H1 (cell line): Measurements from ENCODE around the gene MRPS26. TPM values are rescaled to one million over a fixed set of nuclear protein-coding genes. Genes with fewer than 3 reads are reported as not detected.

Source experiments
- FOSL1 ChIP-seq: IDR thresholded peaks from 2 replicates; pipeline ENCODE4 v1.6.1; 2011; ENCODE audit warnings: mild to moderate bottlenecking, low read depth, low read length, moderate library complexity; ENCODE audit not compliant: insufficient read depth
- HDAC6 ChIP-seq: IDR thresholded peaks from one replicate; pipeline ENCODE4 v1.7.1; 2012; ENCODE audit warnings: low read depth, mild to moderate bottlenecking, inconsistent platforms, low read length, moderate library complexity
- NANOG ChIP-seq: IDR thresholded peaks from 2 replicates; pipeline ENCODE4 v1.6.1; 2011; ENCODE audit warnings: low read length, low read depth, mild to moderate bottlenecking, inconsistent platforms; ENCODE audit not compliant: insufficient read depth, poor library complexity, severe bottlenecking
- POLR2A ChIP-seq, 2 experiments: IDR thresholded peaks; 1 replicate in 1 of 2; 2 replicates in 1 of 2; pipeline ENCODE4 v1.6.1; 2011; ENCODE audit warnings: low read depth in 2 of 2, low read length in 2 of 2, mild to moderate bottlenecking in 2 of 2; ENCODE audit errors: control extremely low read depth in 1 of 2
- RNF2 ChIP-seq: fragments of 200-900, 300-1000 bp; sonication (generic); IDR thresholded peaks from 2 replicates; pipeline ENCODE4 v1.7.1; 2016; ENCODE audit warnings: borderline replicate concordance, low read depth, mild to moderate bottlenecking, antibody characterized with exemption, low read length; ENCODE audit not compliant: poor library complexity, severe bottlenecking; ENCODE audit errors: missing control alignments
- SP4 ChIP-seq: IDR thresholded peaks from 2 replicates; pipeline ENCODE4 v1.6.1; 2012; ENCODE audit warnings: low read length, inconsistent platforms
- SRF ChIP-seq: IDR thresholded peaks from 2 replicates; pipeline ENCODE4 v1.6.1; 2011; ENCODE audit warnings: mild to moderate bottlenecking, low read depth, low read length, moderate library complexity
- TCF12 ChIP-seq: IDR thresholded peaks from 2 replicates; pipeline ENCODE4 v1.6.1; 2011; ENCODE audit warnings: low read depth, mild to moderate bottlenecking, low read length
- polyA plus RNA-seq, 7 experiments: library from polyadenylated mRNA; depleted of rRNA in 3 of 7; stranded (reverse) in 5 of 7; unstranded in 2 of 7; fragments of >200 nt in 5 of 7; fragments of 200-250 nt in 2 of 7; gene quantifications; 1 replicate in 5 of 7; 2 replicates in 1 of 7; 4 replicates in 1 of 7; pipeline versions ENCODE4 v1.2.1 to v1.2.3, GENCODE V29; 2011 to 2013; ENCODE audit warnings: missing spikeins in 2 of 7, mixed read lengths in 2 of 7
- total RNA-seq: library from RNA; stranded (reverse); fragmentation: NEBNext Ultra II Directional; extraction: Animal tissue kit (Norgen Biotek cat#: 25700); gene quantifications from 2 replicates; pipeline ENCODE4 v1.2.1, GENCODE V29; 2021
- TF ChIP-seq, protein P1 (sequence below): fragments of 300-600 bp; sonication (generic); IDR thresholded peaks from 2 replicates; pipeline ENCODE4 v1.7.1; 2012; ENCODE audit warnings: low read length, moderate library complexity, mild to moderate bottlenecking, inconsistent platforms; ENCODE audit not compliant: insufficient replicate concordance

Gene MRPS26
- total and polyA plus RNA-seq, 2 of the 8 experiments (the other 6 are each of a cell fraction or from before 2014, with no cell fraction given): 83.6 to 103 TPM

DNA sequence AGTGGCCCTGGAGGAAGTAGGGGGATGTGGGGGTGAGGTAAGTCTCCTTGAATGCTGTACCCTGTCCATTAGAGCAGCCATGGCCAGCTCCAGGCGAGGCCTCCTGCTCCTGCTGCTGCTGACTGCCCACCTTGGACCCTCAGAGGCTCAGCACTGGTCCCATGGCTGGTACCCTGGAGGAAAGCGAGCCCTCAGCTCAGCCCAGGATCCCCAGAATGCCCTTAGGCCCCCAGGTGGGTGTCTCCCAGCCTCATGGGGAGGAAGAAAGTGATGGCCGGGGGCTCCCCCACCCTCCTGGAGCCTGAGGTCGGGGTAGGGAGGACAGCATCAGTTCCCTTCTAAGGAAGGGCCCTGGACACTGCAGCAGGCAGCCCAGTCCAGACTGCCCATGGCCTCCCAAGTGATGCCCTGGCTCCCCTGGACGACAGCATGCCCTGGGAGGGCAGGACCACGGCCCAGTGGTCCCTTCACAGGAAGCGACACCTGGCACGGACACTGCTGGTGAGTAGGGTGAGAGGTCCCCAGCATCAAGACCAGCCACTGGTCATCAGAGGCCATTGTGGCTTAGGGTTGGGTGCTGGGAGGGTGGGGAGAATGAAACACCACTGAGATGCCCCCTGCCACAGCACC, 1.4 kb upstream of the MRPS26 start (continued):
- TF ChIP-seq, protein P1, sequence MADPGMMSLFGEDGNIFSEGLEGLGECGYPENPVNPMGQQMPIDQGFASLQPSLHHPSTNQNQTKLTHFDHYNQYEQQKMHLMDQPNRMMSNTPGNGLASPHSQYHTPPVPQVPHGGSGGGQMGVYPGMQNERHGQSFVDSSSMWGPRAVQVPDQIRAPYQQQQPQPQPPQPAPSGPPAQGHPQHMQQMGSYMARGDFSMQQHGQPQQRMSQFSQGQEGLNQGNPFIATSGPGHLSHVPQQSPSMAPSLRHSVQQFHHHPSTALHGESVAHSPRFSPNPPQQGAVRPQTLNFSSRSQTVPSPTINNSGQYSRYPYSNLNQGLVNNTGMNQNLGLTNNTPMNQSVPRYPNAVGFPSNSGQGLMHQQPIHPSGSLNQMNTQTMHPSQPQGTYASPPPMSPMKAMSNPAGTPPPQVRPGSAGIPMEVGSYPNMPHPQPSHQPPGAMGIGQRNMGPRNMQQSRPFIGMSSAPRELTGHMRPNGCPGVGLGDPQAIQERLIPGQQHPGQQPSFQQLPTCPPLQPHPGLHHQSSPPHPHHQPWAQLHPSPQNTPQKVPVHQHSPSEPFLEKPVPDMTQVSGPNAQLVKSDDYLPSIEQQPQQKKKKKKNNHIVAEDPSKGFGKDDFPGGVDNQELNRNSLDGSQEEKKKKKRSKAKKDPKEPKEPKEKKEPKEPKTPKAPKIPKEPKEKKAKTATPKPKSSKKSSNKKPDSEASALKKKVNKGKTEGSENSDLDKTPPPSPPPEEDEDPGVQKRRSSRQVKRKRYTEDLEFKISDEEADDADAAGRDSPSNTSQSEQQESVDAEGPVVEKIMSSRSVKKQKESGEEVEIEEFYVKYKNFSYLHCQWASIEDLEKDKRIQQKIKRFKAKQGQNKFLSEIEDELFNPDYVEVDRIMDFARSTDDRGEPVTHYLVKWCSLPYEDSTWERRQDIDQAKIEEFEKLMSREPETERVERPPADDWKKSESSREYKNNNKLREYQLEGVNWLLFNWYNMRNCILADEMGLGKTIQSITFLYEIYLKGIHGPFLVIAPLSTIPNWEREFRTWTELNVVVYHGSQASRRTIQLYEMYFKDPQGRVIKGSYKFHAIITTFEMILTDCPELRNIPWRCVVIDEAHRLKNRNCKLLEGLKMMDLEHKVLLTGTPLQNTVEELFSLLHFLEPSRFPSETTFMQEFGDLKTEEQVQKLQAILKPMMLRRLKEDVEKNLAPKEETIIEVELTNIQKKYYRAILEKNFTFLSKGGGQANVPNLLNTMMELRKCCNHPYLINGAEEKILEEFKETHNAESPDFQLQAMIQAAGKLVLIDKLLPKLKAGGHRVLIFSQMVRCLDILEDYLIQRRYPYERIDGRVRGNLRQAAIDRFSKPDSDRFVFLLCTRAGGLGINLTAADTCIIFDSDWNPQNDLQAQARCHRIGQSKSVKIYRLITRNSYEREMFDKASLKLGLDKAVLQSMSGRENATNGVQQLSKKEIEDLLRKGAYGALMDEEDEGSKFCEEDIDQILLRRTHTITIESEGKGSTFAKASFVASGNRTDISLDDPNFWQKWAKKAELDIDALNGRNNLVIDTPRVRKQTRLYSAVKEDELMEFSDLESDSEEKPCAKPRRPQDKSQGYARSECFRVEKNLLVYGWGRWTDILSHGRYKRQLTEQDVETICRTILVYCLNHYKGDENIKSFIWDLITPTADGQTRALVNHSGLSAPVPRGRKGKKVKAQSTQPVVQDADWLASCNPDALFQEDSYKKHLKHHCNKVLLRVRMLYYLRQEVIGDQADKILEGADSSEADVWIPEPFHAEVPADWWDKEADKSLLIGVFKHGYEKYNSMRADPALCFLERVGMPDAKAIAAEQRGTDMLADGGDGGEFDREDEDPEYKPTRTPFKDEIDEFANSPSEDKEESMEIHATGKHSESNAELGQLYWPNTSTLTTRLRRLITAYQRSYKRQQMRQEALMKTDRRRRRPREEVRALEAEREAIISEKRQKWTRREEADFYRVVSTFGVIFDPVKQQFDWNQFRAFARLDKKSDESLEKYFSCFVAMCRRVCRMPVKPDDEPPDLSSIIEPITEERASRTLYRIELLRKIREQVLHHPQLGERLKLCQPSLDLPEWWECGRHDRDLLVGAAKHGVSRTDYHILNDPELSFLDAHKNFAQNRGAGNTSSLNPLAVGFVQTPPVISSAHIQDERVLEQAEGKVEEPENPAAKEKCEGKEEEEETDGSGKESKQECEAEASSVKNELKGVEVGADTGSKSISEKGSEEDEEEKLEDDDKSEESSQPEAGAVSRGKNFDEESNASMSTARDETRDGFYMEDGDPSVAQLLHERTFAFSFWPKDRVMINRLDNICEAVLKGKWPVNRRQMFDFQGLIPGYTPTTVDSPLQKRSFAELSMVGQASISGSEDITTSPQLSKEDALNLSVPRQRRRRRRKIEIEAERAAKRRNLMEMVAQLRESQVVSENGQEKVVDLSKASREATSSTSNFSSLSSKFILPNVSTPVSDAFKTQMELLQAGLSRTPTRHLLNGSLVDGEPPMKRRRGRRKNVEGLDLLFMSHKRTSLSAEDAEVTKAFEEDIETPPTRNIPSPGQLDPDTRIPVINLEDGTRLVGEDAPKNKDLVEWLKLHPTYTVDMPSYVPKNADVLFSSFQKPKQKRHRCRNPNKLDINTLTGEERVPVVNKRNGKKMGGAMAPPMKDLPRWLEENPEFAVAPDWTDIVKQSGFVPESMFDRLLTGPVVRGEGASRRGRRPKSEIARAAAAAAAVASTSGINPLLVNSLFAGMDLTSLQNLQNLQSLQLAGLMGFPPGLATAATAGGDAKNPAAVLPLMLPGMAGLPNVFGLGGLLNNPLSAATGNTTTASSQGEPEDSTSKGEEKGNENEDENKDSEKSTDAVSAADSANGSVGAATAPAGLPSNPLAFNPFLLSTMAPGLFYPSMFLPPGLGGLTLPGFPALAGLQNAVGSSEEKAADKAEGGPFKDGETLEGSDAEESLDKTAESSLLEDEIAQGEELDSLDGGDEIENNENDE: no peak
- TF ChIP-seq HDAC6 (no peak), FOSL1 (no peak), SRF (no peak), RNF2 (no peak), SP4 (no peak), POLR2A (IDR thresholded peaks at IDR 0.05; ENCODE audit: control extremely low read depth in 1 of 2, low read depth in 2 of 2, low read length in 2 of 2) (no peak), NANOG (no peak), TCF12 (no peak)
